Brain microvascular endothelial cell (primary cell): ENCODE data around the gene SLC4A8.

Source experiments
- DNase-seq: peaks from one replicate; pipeline ENCODE4 v3.0.0-alpha.2; 2020
- H3K27ac ChIP-seq: fragments of 250-450 bp; sonication (Bioruptor Pico); 2 replicates; pipeline ENCODE4 v1.5.1; 2020; ENCODE audit warnings: mild to moderate bottlenecking, moderate library complexity
- H3K27me3 ChIP-seq: fragments of 250-450 bp; sonication (Bioruptor Pico); replicated peaks from 2 replicates; pipeline ENCODE4 v1.5.1; 2020; ENCODE audit warnings: mild to moderate bottlenecking
- H3K36me3 ChIP-seq: fragments of 250-450 bp; sonication (Bioruptor Pico); replicated peaks from 2 replicates; pipeline ENCODE4 v1.5.1; 2020; ENCODE audit warnings: mild to moderate bottlenecking
- H3K4me3 ChIP-seq: 2 replicates; pipeline ENCODE4 v1.5.1; 2011; ENCODE audit warnings: low read depth, mild to moderate bottlenecking, control low read depth, low read length, moderate library complexity
- in situ Hi-C: cut with HindIII; loops from 2 replicates; pipeline ENCODE4 v1.10.0; 2017; ENCODE audit warnings: low sequenced_read_pairs, low pct_ligation_motif_present
- TF ChIP-seq, protein P1 (sequence below): IDR thresholded peaks from 2 replicates; pipeline ENCODE4 v1.5.1; 2011; ENCODE audit warnings: low read depth, mild to moderate bottlenecking, moderate library complexity, low read length, control low read depth, inconsistent platforms; ENCODE audit errors: missing control alignments

Gene SLC4A8

DNA sequence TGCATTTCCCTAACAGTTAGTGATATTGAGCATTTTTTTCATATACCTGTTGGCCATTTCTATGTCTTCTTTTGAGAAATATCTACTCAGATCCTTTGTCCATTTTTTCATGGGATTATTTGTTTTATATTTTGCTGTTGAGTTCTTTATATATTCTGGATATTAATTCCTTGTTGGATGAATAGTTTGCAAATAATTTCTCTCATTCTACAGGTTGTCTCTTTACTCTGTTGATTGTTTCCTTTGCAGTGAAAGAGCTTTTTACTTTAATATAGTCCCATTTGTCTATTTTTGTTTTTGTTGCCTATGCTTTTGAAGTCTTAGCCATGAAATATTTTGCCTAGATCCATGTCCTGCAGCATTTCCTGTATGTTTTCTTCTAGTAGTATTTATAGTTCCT, 11.5 kb upstream of the SLC4A8 start:
- no peaks in the 10 kb centered on the region for H3K36me3 ChIP-seq
- DNase-seq = no peak
- H3K27me3 ChIP-seq = no peaks in the 10 kb centered on the region
- in situ Hi-C loops = no loop called here
- H3K27ac ChIP-seq = no peak overlapping the region
- TF ChIP-seq, protein P1, sequence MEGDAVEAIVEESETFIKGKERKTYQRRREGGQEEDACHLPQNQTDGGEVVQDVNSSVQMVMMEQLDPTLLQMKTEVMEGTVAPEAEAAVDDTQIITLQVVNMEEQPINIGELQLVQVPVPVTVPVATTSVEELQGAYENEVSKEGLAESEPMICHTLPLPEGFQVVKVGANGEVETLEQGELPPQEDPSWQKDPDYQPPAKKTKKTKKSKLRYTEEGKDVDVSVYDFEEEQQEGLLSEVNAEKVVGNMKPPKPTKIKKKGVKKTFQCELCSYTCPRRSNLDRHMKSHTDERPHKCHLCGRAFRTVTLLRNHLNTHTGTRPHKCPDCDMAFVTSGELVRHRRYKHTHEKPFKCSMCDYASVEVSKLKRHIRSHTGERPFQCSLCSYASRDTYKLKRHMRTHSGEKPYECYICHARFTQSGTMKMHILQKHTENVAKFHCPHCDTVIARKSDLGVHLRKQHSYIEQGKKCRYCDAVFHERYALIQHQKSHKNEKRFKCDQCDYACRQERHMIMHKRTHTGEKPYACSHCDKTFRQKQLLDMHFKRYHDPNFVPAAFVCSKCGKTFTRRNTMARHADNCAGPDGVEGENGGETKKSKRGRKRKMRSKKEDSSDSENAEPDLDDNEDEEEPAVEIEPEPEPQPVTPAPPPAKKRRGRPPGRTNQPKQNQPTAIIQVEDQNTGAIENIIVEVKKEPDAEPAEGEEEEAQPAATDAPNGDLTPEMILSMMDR = no peak
- H3K4me3 ChIP-seq = no peak overlapping the region

GRCh38 chr12:51413791-51414190, 10.8 kb upstream of the SLC4A8 start:
- H3K4me3 ChIP-seq = no peak overlapping the region
- no peak for DNase-seq
- TF ChIP-seq, protein P1 = no peak
- H3K27ac ChIP-seq = no peak overlapping the region
- in situ Hi-C loops = no loop called here
- H3K36me3 ChIP-seq = no peaks in the 10 kb centered on the region
- H3K27me3 ChIP-seq = no peaks in the 10 kb centered on the region

DNA sequence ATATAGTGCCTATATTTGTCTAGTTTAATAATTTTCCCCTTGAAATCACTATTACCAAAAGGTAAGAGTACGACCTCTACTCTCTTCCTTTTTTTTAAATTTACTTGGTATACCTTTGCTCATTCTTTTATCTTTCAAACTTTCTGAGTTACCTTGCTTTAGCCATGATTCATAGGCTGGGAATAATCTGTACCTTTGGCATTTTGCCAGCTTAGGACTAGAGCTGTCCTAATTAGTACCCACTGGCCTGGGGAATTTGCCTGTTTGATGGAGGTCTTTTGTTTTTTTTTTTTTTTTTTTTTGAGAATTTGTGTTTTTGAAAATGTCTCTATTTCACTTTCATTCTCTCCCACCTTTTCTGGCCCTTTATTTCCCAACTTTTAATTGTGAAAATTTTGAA, 8.7 kb upstream of the SLC4A8 start:
- TF ChIP-seq, protein P1 = no peak
- Histone ChIP-seq H3K4me3 (no peak overlapping the region), H3K36me3 (no peaks in the 10 kb centered on the region), H3K27ac (no peak overlapping the region), H3K27me3 (no peaks in the 10 kb centered on the region)
- no peak for DNase-seq
- in situ Hi-C loops = no loop called here

DNA sequence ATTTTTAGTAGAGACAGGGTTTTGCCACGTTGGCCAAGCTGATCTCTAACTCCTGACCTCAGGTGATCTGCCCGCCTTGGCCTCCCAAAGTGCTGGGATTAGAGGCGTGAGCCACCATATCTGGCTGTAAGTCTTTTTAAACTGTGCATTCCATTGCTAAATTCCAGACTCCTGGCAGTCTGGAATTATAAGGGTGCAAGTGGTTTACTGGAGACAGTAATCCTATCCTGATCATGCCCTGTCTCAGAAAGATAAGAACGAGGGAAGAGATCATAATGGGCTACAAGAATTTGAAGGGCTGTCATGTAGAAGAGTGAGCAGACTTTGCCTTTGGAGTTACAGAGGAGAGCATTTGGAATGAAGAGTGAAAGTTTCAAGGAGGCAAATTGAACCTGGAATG, 6.8 kb upstream of the SLC4A8 start:
- no peaks in the 10 kb centered on the region for H3K36me3 ChIP-seq
- DNase-seq = no peak
- H3K27ac ChIP-seq = no peak overlapping the region
- TF ChIP-seq, protein P1 = no peak
- no peaks in the 10 kb centered on the region for H3K27me3 ChIP-seq
- no peak overlapping the region for H3K4me3 ChIP-seq
- in situ Hi-C loops = no loop called here

DNA sequence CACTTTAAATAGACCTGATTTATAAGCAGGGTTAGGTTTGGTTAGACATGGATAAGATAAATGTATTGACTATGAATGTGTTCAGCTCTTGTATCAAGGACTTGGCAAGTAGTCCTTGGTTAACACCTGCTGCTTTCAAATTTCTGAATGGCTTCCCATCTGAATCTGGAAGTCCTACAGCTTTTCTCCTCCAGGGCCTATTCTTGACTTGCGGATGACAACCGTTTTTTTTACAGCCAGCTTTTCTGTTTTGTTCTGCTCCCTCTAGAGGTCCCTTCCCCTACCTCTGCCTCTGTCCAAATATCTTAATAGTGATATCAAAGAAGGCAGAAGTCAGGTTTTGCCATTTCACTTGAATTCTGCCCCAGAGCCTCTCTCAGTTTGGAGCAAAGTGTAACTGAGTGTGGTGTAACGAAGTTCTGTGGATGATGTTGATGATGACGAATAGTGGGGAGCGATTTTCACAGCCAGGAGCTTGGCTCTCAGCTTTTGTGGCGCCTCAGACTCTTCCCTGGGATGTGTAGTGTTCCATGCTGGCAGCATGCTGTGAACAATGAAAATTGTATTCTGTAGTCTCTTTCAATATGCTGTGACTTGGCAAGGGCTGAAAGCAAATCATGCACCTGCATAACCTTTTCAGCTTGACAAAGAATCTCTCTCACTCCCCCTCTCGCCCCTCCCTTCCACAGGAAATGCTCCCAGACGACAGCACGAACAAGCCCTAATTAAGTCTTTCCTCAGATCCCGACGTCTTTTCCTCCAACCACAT, 5.0 kb upstream of the SLC4A8 start:
- in situ Hi-C loops = no loop called here
- Histone ChIP-seq H3K27me3 (no peaks in the 10 kb centered on the region), H3K36me3 (no peaks in the 10 kb centered on the region), H3K27ac (no peak overlapping the region), H3K4me3 (no peak overlapping the region)
- DNase-seq = no peak
- TF ChIP-seq, protein P1 = peak; percentile 27
